Fibroblast of skin of abdomen (primary cell): ENCODE measurements around the gene D2HGDH.
"Not testable (repeated sequence)": the region's sequence is repeated elsewhere in the genome, so short reads cannot be mapped to it uniquely, and the experiment has no call there.

Source experiments
- DNase-seq: peaks from one replicate; pipeline ENCODE4 v3.0.0-alpha.2; 2013

Gene D2HGDH

GRCh38 chr2:241770936-241771285 is 36.5 kb downstream of the D2HGDH start:
- DNase-seq: no peak

- peak; percentile 52 for DNase-seq
These were observed 37.0 kb downstream of the D2HGDH start for GRCh38 chr2:241771286-241772062.

- DNase-seq: no peak
These were observed 37.7 kb downstream of the D2HGDH start for GRCh38 chr2:241772063-241772499.

- no peak for DNase-seq
These were observed 39.3 kb downstream of the D2HGDH start for GRCh38 chr2:241773511-241774418.

GRCh38 chr2:241774419-241775222 is 40.2 kb downstream of the D2HGDH start:
- DNase-seq: peak; percentile 84

- DNase-seq: no peak
These were observed 41.1 kb downstream of the D2HGDH start for GRCh38 chr2:241775223-241776177.

GRCh38 chr2:241776336-241777169 is 42.1 kb downstream of the D2HGDH start, which contains the start of gene GAL3ST2:
Gene GAL3ST2 (plus strand): TSS chr2:241776822. CDS start chr2:241776956, 134 bp downstream.
- DNase-seq: no peak

- no peak for DNase-seq
These were observed 42.8 kb downstream of the D2HGDH start for GRCh38 chr2:241777170-241777685.

- DNase-seq: no peak
These were observed 43.5 kb downstream of the D2HGDH start for GRCh38 chr2:241777686-241778627.

- no peak for DNase-seq
These were observed 46.6 kb downstream of the D2HGDH start for GRCh38 chr2:241780939-241781569.

GRCh38 chr2:241782053-241782452 is 47.6 kb downstream of the D2HGDH start:
- not testable (repeated sequence) for DNase-seq

- DNase-seq: no peak
These were observed 53.7 kb downstream of the D2HGDH start for GRCh38 chr2:241788135-241788534.

GRCh38 chr2:241788572-241788971 is 54.1 kb downstream of the D2HGDH start:
- no peak for DNase-seq

- DNase-seq: not testable (repeated sequence)
These were observed 57.0 kb downstream of the D2HGDH start for GRCh38 chr2:241791385-241791784.

- no peak for DNase-seq
These were observed 59.0 kb downstream of the D2HGDH start for GRCh38 chr2:241793385-241793784.

GRCh38 chr2:241794250-241794823 is 59.9 kb downstream of the D2HGDH start:
- no peak for DNase-seq

- no peak for DNase-seq
These were observed 60.9 kb downstream of the D2HGDH start for GRCh38 chr2:241795021-241795999.
